HG02840 (cell line): ENCODE data around the gene TMTC2.
"Not testable (repeated sequence)": the region's sequence is repeated elsewhere in the genome, so short reads cannot be mapped to it uniquely, and the experiment has no call there.

Experiments used
- ATAC-seq: cut with Tn5 transposase; IDR thresholded peaks from one replicate; pipeline ENCODE4 v1.9.1; 2021; ENCODE audit warnings: mild to moderate bottlenecking, moderate library complexity, moderate number of reproducible peaks; ENCODE audit not compliant: unreplicated experiment, low FRiP score

The TMTC2 gene

GRCh38 chr12:83102499-83102898, 415.8 kb downstream of the TMTC2 start:
- ATAC-seq = no peak

- ATAC-seq = no peak
These were observed 420.2 kb downstream of the TMTC2 start for GRCh38 chr12:83106873-83107272.

GRCh38 chr12:83110424-83110823, 423.7 kb downstream of the TMTC2 start:
- no peak for ATAC-seq

GRCh38 chr12:83113945-83114344, 427.2 kb downstream of the TMTC2 start:
- ATAC-seq = no peak

- ATAC-seq = no peak
These were observed 428.3 kb downstream of the TMTC2 start for GRCh38 chr12:83114966-83115365.

GRCh38 chr12:83117926-83118325, 431.2 kb downstream of the TMTC2 start:
- not testable (repeated sequence) for ATAC-seq

GRCh38 chr12:83121897-83122622, 435.4 kb downstream of the TMTC2 start:
- ATAC-seq = no peak

- no peak for ATAC-seq
These were observed 435.9 kb downstream of the TMTC2 start for GRCh38 chr12:83122623-83122934.

- no peak for ATAC-seq
These were observed 436.3 kb downstream of the TMTC2 start for GRCh38 chr12:83123039-83123438.

GRCh38 chr12:83128540-83128939, 441.8 kb downstream of the TMTC2 start:
- no peak for ATAC-seq

GRCh38 chr12:83130178-83130577, 443.5 kb downstream of the TMTC2 start:
- ATAC-seq = no peak

- no peak for ATAC-seq
These were observed 445.7 kb downstream of the TMTC2 start for GRCh38 chr12:83132360-83132759.

- no peak for ATAC-seq
These were observed 449.7 kb downstream of the TMTC2 start for GRCh38 chr12:83136411-83136810.

- no peak for ATAC-seq
These were observed 453.4 kb downstream of the TMTC2 start for GRCh38 chr12:83140135-83140534.

- no peak for ATAC-seq
These were observed 454.8 kb downstream of the TMTC2 start for GRCh38 chr12:83141460-83141994.

- ATAC-seq = no peak
These were observed 456.2 kb downstream of the TMTC2 start for GRCh38 chr12:83142914-83143313.

GRCh38 chr12:83143950-83144349, 457.2 kb downstream of the TMTC2 start:
- no peak for ATAC-seq

GRCh38 chr12:83145325-83145840, 458.7 kb downstream of the TMTC2 start:
- ATAC-seq = no peak

GRCh38 chr12:83147341-83147740, 460.6 kb downstream of the TMTC2 start:
- ATAC-seq = no peak

- no peak for ATAC-seq
These were observed 463.3 kb downstream of the TMTC2 start for GRCh38 chr12:83149987-83150386.

- no peak for ATAC-seq
These were observed 463.9 kb downstream of the TMTC2 start for GRCh38 chr12:83150465-83151189.

GRCh38 chr12:83153177-83153576, 466.5 kb downstream of the TMTC2 start:
- no peak for ATAC-seq
